MM.1S (cell line): ENCODE data around the gene SP110.

ENCODE experiments used
- DNase-seq: peaks from one replicate; pipeline ENCODE4 v3.0.0-alpha.2; 2015
- H2AFZ ChIP-seq: fragments of 300-600 bp; sonication (generic); 2 replicates; pipeline ENCODE4 v1.6.0; 2016; ENCODE audit warnings: antibody characterized with exemption, low read length
- H3F3A ChIP-seq: fragments of 300-600 bp; sonication (generic); 2 replicates; pipeline ENCODE4 v1.6.1; 2016; ENCODE audit warnings: mild to moderate bottlenecking, antibody characterized with exemption, low read length, moderate library complexity, mixed read lengths; ENCODE audit not compliant: insufficient read depth
- H3K27ac ChIP-seq: fragments of 300-600 bp; sonication (generic); 2 replicates; pipeline ENCODE4 v1.5.1; 2016; ENCODE audit warnings: mild to moderate bottlenecking, low read length
- H3K27me3 ChIP-seq: fragments of 300-600 bp; sonication (generic); replicated peaks from 2 replicates; pipeline ENCODE4 v1.6.0; 2016; ENCODE audit warnings: low read length; ENCODE audit not compliant: insufficient read depth
- H3K36me3 ChIP-seq: fragments of 300-600 bp; sonication (generic); replicated peaks from 2 replicates; pipeline ENCODE4 v1.6.1; 2016; ENCODE audit warnings: mild to moderate bottlenecking, low read length, mixed read lengths; ENCODE audit not compliant: insufficient read depth
- H3K4me1 ChIP-seq: fragments of 300-600 bp; sonication (generic); 2 replicates; pipeline ENCODE4 v1.6.1; 2016; ENCODE audit warnings: low read length, mixed read lengths
- H3K4me2 ChIP-seq: fragments of 300-600 bp; sonication (generic); 2 replicates; pipeline ENCODE4 v1.6.0; 2016; ENCODE audit warnings: low read depth, low read length
- H3K4me3 ChIP-seq: fragments of 300-600 bp; sonication (generic); 2 replicates; pipeline ENCODE4 v1.5.1; 2016; ENCODE audit warnings: low read length, mixed read lengths
- H3K79me2 ChIP-seq: fragments of 300-600 bp; sonication (generic); 2 replicates; pipeline ENCODE4 v1.6.1; 2016; ENCODE audit warnings: mixed run types, low read length, mixed read lengths
- H3K9ac ChIP-seq: fragments of 300-600 bp; sonication (generic); 2 replicates; pipeline ENCODE4 v1.6.1; 2016; ENCODE audit warnings: low read length, mixed read lengths
- H3K9me2 ChIP-seq: fragments of 300-600 bp; sonication (generic); replicated peaks from 2 replicates; pipeline ENCODE4 v1.6.1; 2016; ENCODE audit warnings: mild to moderate bottlenecking, low read length, mixed read lengths; ENCODE audit not compliant: insufficient read depth
- H3K9me3 ChIP-seq: fragments of 300-600 bp; sonication (generic); replicated peaks from 2 replicates; pipeline ENCODE4 v1.6.1; 2016; ENCODE audit warnings: mild to moderate bottlenecking, low read length, mixed read lengths; ENCODE audit not compliant: insufficient read depth
- H4K20me1 ChIP-seq: fragments of 300-600 bp; sonication (generic); 2 replicates; pipeline ENCODE4 v1.6.1; 2016; ENCODE audit warnings: mild to moderate bottlenecking, low read length, moderate library complexity, mixed read lengths; ENCODE audit not compliant: insufficient read depth
- EZH2 ChIP-seq: fragments of 300-600 bp; sonication (generic); optimal IDR thresholded peaks from 2 replicates; pipeline ENCODE3; 2017; ENCODE audit warnings: low read depth, mild to moderate bottlenecking, antibody characterized with exemption, low read length, mixed read lengths
- EZH2phosphoT487 ChIP-seq: fragments of 300-600 bp; sonication (generic); IDR thresholded peaks from 2 replicates; pipeline ENCODE4 v1.6.1; 2018; ENCODE audit warnings: antibody characterized with exemption, low read length
- TF ChIP-seq, protein P1 (sequence below): fragments of 300-600 bp; sonication (generic); IDR thresholded peaks from 2 replicates; pipeline ENCODE4 v1.5.1; 2016; ENCODE audit warnings: antibody characterized with exemption, low read length, mixed read lengths

SP110 gene

GRCh38 chr2:230129343-230129742 is 90.4 kb downstream of the SP110 start:
- no peak overlapping the region for H2AFZ ChIP-seq
- no peaks in the 10 kb centered on the region for H3K9me2 ChIP-seq
- H3K4me3 ChIP-seq, result no peak overlapping the region
- H3K79me2 ChIP-seq, result no peaks in the 10 kb centered on the region
- H3K4me2 ChIP-seq, result no peak overlapping the region
- DNase-seq, result no peak
- no peak overlapping the region for H3K9ac ChIP-seq
- peaks cover 9% of the 10 kb centered on the region for H3F3A ChIP-seq
- no peaks in the 10 kb centered on the region for H3K27me3 ChIP-seq
- peaks cover 27% of the 10 kb centered on the region for H3K4me1 ChIP-seq
- TF ChIP-seq, protein P1, sequence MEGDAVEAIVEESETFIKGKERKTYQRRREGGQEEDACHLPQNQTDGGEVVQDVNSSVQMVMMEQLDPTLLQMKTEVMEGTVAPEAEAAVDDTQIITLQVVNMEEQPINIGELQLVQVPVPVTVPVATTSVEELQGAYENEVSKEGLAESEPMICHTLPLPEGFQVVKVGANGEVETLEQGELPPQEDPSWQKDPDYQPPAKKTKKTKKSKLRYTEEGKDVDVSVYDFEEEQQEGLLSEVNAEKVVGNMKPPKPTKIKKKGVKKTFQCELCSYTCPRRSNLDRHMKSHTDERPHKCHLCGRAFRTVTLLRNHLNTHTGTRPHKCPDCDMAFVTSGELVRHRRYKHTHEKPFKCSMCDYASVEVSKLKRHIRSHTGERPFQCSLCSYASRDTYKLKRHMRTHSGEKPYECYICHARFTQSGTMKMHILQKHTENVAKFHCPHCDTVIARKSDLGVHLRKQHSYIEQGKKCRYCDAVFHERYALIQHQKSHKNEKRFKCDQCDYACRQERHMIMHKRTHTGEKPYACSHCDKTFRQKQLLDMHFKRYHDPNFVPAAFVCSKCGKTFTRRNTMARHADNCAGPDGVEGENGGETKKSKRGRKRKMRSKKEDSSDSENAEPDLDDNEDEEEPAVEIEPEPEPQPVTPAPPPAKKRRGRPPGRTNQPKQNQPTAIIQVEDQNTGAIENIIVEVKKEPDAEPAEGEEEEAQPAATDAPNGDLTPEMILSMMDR, result no peak
- TF ChIP-seq EZH2, result no peak
- no peak for TF ChIP-seq EZH2phosphoT487
- H3K27ac ChIP-seq, result no peak overlapping the region
- H4K20me1 ChIP-seq, result no peaks in the 10 kb centered on the region
- H3K36me3 ChIP-seq, result no peaks in the 10 kb centered on the region
- no peaks in the 10 kb centered on the region for H3K9me3 ChIP-seq

DNA sequence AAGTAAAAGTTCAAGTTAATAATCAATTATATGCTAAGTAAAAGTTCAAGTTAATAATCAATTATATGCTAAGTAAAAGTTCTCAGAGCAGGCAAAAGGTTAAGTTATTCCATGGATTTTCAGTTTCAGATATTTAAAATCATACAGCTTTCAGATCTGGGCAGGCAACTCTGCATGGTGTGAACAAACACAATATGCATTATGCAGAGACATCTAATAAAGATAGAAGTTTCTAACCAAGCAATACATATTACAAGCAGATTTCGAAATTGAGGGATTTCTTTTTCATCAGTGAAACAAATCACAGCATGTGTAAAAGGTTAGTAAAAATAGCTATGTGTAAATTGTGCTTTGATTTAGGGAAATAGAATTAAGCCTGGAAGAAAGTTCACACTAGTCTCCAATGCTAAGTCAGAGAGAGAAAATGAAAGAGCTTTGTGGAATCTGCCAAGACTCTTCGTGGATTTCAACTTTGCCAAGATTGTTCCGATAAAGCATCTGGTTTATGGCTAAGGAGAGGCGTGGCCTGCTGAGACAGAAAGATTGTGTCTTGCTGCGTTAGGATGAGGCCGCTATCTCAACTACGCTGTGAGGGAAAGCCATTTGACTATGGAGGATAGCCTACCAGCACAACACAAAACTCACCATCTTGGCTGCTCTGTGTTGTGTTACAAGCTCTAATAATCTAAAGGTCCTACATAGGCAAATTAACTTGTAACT is 91.0 kb downstream of the SP110 start:
- Histone ChIP-seq H3K27me3 (no peaks in the 10 kb centered on the region), H2AFZ (no peak overlapping the region), H4K20me1 (no peaks in the 10 kb centered on the region), H3K9ac (no peak overlapping the region), H3K4me3 (no peak overlapping the region), H3K4me1 (peaks cover 21% of the 10 kb centered on the region), H3K9me2 (no peaks in the 10 kb centered on the region), H3K79me2 (no peaks in the 10 kb centered on the region), H3F3A (peaks cover 3% of the 10 kb centered on the region), H3K4me2 (no peak overlapping the region), H3K27ac (no peak overlapping the region), H3K9me3 (no peaks in the 10 kb centered on the region), H3K36me3 (no peaks in the 10 kb centered on the region)
- no peak for DNase-seq
- TF ChIP-seq, protein P1, result no peak
- TF ChIP-seq EZH2 (no peak), EZH2phosphoT487 (no peak)

- Histone ChIP-seq H3K27me3 (no peaks in the 10 kb centered on the region), H3K4me2 (peak overlapping the region; percentile 61), H3K79me2 (no peaks in the 10 kb centered on the region), H3K9me2 (no peaks in the 10 kb centered on the region), H3K4me3 (no peak overlapping the region), H3F3A (no peaks in the 10 kb centered on the region), H3K9ac (no peak overlapping the region), H4K20me1 (no peaks in the 10 kb centered on the region), H2AFZ (peak overlapping the region; percentile 50), H3K36me3 (no peaks in the 10 kb centered on the region), H3K9me3 (no peaks in the 10 kb centered on the region), H3K27ac (0 out of 2 replicates have a peak overlapping the region, but pooled peaks have one; percentile 4), H3K4me1 (peaks cover 16% of the 10 kb centered on the region)
- DNase-seq, result peak; percentile 19
- no peak for TF ChIP-seq EZH2
- TF ChIP-seq EZH2phosphoT487, result no peak
- TF ChIP-seq, protein P1, result no peak
Measured at GRCh38 chr2:230127195-230127594, 92.6 kb downstream of the SP110 start.
